Measurements from ENCODE around the gene RTL10.

GRCh38 chr22:19831016-19831415 is 23.7 kb downstream of the RTL10 start:
- TF ChIP-seq CTCF (IDR thresholded peaks at IDR 0.05; ENCODE audit: low read depth, low read length, poor library complexity, severe bottlenecking) (no peak), EZH2phosphoT487 (IDR thresholded peaks at IDR 0.05; ENCODE audit: borderline replicate concordance, low read length) (no peak)
